GM13977 (cell line): ENCODE data around the gene HABP2.

Experiments
- DNase-seq: peaks from one replicate; pipeline ENCODE4 v3.0.0; 2012; ENCODE audit warnings: low spot score
- in situ Hi-C: fragments of 300-500 bp; cut with MboI; formaldehyde crosslinking; loops from one replicate; pipeline ENCODE4 v1.12.0; 2022; ENCODE audit warnings: low sequenced_read_pairs, low pct_unique_long_range_greater_than_20kb, mixed read lengths, inconsistent platforms; ENCODE audit not compliant: unreplicated experiment
- TF ChIP-seq, protein P1 (sequence below): IDR thresholded peaks from 2 replicates; pipeline ENCODE4 v1.5.1; 2012; ENCODE audit warnings: mild to moderate bottlenecking, control low read depth; ENCODE audit not compliant: insufficient read depth; ENCODE audit errors: extremely low read depth, missing control alignments

The HABP2 gene

DNA sequence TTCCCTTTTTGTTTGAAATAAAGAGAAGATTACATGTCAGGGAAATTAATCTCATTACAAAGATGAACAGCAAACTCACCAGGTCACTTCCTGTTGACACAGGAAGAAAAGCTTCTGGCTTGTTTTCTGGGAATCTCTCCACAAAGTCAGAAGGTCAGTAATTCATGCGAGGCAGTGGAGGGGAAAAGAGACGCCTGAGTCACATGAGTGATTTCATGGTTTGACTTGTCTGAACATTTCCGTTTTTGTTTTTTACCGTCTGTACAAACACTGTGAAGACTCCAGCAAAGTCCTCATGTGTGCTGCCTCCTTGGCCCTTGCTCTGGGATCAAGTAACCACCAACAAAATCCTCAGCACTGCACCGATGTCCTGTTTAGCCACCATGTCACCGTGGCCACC lies 2.5 kb upstream of the HABP2 start:
- in situ Hi-C loops = no loop called here

DNA sequence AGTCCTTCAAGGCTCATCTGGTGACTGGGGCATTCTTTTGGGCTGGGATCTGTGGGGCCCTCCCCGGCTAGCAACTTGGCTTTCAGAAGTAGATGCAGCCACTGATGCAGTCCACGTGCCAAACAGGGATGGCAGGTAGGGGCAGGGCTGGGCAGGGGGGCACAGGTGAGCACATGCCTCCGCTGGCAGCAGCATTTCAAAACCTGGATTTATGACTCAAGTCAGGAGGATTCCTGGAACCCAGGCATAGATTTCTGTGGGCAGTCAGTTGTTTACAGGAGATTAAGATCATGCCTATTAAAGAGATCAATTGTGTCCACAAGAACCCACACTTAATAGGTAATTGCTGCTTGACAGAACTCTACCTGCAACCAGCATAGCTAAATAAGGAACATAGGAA lies 839 bp upstream of the HABP2 start:
- no peak for DNase-seq
- TF ChIP-seq, protein P1, sequence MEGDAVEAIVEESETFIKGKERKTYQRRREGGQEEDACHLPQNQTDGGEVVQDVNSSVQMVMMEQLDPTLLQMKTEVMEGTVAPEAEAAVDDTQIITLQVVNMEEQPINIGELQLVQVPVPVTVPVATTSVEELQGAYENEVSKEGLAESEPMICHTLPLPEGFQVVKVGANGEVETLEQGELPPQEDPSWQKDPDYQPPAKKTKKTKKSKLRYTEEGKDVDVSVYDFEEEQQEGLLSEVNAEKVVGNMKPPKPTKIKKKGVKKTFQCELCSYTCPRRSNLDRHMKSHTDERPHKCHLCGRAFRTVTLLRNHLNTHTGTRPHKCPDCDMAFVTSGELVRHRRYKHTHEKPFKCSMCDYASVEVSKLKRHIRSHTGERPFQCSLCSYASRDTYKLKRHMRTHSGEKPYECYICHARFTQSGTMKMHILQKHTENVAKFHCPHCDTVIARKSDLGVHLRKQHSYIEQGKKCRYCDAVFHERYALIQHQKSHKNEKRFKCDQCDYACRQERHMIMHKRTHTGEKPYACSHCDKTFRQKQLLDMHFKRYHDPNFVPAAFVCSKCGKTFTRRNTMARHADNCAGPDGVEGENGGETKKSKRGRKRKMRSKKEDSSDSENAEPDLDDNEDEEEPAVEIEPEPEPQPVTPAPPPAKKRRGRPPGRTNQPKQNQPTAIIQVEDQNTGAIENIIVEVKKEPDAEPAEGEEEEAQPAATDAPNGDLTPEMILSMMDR = no peak
- in situ Hi-C loops = no loop called here

More for the DNA sequence above, 2.5 kb upstream of the HABP2 start:
- TF ChIP-seq, protein P1 = no peak
- no peak for DNase-seq

DNA sequence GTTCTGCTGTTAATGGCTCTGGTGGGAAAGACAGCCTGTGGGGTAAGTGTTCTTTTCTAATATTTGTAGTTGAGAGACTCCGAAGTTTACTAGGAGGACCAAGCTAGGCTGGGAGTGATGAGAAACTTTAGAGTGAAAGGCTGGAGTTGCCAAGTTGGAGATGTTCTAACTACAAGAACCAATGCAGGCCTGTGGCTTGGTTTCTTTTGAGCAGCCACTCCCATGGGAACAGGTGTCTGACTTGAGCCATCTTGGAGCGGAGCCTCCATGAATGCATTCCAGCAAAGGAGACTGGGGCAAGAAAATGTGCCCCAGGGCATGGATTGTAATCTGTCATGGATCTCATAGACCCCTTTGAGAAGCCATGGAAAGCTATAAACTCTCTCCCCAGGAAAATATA lies 296 bp downstream of the HABP2 start:
- in situ Hi-C loops = no loop called here
- TF ChIP-seq, protein P1 = no peak

DNA sequence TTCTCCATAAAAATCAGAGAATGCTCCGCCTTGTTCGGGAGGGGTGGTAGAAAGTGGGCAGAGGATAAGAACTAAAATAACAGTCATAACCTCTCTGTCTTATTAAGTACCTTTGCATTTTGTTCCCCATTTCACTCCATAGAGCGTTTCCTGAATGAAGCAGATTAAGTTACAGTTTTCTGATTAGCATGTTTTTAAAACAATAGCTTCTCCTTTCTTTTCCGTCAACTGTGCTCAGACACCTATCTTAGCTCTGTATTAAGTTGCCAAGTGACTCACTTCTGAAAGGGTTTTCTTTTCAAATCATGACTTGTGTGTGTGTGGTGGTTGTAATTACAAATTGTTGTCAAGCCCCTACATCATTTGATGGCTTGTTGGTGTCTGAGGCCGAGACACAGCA lies 1.4 kb downstream of the HABP2 start:
- in situ Hi-C loops = no loop called here
- DNase-seq = no peak
- TF ChIP-seq, protein P1 = no peak

More for the DNA sequence above, 296 bp downstream of the HABP2 start:
- no peak for DNase-seq

DNA sequence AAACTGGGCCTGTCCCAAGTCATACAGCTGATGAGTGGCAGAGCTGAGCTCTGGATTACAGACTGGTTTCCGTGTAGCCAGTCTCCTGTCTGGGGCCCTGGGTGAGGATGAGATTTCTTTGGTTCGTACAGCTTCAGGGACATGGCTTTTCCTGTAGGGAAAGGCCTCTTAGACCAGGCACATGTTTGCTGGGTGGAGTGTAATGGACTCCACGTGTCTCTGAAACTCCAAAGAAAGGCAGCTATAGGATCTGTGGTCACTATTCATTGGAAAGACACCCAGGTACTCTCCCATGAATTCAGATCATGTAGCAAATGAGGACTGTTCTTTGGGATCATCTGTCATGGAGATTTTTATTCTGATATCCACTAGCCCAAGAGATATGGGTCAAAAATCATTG lies 2.4 kb downstream of the HABP2 start:
- TF ChIP-seq, protein P1 = no peak
- DNase-seq = no peak
- in situ Hi-C loops = no loop called here

DNA sequence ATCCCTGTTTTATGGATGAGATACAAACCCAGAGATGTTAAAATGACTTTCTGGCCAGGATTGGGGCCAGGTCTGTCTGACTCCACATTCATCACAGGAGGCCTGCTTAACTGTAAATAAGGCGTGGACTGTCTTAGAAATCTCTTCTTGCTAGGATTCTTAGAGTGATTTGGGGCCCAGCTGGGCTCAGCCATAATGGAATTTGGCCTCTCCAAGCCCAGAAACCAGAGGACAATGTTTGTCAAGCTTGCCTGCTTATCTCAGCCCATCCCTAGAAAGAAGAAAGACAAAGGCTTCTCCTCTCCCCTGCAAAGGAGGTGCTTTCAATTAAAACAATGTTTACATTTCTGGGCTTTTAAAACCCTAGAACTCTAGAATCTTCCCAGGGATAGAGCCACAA lies 2.9 kb downstream of the HABP2 start:
- DNase-seq = no peak
- TF ChIP-seq, protein P1 = no peak
- in situ Hi-C loops = no loop called here

DNA sequence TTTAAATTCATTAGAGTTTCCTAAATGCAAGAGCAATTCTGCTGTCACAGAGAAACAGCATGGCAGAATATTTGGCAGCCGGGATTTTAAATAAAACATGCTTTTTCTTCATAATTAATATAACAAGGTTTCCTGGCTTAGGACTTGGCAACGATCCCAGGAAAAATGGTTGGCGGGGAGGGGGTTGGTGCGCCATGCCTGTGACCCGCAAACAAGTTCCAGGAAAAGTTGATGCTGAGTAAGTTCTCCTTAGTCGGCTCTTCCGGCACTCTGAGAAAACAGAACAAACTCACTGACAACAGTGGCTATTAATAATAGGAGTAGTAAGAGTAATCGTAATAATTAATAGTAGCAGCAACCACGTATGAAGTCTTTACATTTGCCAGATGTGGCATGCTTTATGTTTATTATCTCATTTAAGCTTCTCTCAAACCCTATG lies 4.6 kb downstream of the HABP2 start:
- TF ChIP-seq, protein P1 = no peak
- in situ Hi-C loops = no loop called here
- no peak for DNase-seq
